ENCODE measurements around the gene KLC1.

Gene KLC1

DNA sequence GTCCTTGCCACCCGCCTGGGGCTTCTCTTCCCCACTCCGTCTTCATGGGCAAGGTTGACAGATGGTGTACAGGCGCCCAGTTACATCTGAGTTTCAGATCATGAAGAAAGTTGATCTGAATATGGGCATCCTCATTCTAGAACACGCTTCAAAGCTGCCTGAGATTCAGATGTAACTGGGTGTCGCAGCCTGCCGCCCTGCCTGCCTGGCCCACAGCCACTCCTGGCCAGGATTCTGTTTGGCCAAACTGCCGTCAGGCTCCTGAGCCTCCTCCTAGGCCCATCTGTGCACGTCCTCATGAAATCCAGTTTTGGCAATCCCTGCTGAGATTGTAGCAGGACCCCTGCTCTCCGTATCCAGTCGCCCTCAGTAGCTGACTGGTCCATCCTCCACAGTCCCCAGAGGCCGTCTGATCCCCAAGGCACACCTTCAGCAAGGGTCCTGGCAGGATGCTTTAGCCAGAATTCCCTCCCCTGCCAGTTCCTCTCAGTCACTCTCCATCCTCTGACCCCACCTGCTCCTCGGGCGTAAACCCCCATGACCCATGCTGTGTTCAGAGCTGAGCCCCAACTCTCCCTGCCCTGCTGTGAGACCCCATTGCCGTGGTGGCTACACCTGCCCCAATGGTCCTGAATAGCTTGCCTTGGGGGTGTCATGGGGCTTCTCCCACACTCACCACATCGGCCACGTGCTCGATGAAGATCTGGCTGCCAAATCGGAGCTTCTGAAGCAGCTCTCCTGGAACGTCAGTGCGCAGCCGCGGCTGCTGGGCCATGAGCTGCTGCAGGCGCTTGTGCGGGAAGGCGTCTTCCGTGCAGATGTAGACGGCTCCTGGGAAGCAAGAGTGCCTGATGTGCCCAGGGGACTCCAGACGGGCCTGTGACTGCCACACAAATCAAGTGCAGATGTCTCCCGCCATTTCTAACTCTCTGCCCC, 73.8 kb downstream of the KLC1 start:
- in situ Hi-C loops (cut with MboI; ENCODE audit: low sequenced_read_pairs): no loop called here

DNA sequence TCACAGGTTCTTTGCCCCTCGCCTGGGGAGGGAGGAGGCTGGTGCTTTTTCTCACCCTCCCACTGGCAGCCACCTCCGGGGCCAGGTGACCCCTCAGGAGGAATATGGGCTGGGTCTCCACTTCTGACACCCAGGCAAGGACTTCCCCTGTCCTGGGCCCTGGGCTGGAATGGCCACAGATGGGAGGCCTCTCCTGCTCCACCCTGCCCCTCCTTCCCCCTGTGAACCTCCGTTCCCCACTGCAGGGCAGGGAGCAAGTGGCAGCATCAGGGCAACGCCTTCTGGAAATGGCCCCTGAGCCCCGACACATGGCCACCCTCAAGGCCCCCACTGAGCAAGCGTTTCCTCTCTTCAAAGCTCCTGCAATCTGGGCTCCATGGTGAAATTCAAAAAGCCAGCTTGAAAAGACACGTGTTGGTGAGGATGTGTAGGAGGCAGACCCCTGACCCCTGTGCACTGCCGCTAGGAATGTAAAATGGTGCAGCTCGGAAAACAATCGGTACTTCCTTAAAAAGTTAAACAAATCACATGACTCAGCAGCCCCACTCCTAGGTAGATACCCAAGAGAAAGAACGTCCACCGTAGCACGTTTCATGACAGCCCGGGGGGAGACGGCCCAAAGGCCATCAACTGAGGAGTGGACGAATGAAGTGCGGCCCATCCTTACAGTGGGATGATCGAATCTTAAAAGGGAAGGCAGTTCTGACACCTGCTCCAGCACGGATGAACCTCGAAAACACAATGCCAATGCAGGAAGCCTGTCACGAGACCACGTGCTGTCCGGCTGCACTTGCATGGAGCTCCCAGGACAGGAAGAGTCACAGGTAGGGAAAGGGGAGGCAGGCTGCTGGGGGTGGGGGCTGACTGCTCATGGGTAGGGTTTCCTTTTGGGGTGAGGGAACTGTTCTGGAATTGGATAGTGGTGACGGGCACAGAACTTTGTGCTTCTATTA, 74.7 kb downstream of the KLC1 start:
- in situ Hi-C loops (cut with MboI; ENCODE audit: low sequenced_read_pairs): no loop called here

DNA sequence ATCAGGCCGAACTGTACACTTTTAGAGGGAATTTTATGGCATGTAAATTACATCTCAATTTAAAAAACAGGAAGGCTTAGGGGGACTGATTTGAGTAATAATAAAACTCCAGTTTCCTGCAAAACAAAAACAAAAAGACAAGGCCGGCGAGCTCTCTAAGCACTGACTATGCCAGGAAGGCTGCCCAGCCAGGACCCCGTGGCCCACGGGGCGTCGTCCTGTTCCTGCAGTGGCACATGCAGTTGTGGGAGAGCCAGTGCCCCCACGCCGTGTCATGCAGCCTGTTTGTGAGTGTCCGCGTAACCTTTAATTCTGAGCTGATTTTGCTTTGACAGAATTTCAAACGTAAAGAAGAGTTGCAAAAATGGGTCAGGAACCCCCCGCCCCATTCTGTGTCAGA, 75.7 kb downstream of the KLC1 start:
- in situ Hi-C loops (cut with MboI; ENCODE audit: low sequenced_read_pairs): no loop called here

DNA sequence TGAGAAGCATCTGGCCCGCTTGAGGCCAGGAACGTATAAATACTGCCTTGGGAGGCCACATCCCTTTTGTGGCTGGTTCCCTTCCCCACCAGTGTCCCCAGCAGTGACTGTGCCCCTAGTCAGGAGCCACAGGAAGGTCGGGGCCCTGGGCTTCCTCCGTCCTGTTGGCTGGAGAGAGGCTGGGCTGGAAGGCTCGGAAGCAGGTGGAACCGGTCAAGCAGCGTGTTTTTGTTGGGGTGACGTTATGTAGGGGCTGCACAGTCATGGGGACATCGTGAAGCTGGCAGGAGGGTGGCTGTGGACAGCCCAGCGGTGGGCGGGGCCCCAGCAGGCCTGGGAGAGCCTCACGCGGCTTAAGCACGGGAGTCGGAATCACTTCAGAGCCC, 76.1 kb downstream of the KLC1 start:
- in situ Hi-C loops (cut with MboI; ENCODE audit: low sequenced_read_pairs): no loop called here

DNA sequence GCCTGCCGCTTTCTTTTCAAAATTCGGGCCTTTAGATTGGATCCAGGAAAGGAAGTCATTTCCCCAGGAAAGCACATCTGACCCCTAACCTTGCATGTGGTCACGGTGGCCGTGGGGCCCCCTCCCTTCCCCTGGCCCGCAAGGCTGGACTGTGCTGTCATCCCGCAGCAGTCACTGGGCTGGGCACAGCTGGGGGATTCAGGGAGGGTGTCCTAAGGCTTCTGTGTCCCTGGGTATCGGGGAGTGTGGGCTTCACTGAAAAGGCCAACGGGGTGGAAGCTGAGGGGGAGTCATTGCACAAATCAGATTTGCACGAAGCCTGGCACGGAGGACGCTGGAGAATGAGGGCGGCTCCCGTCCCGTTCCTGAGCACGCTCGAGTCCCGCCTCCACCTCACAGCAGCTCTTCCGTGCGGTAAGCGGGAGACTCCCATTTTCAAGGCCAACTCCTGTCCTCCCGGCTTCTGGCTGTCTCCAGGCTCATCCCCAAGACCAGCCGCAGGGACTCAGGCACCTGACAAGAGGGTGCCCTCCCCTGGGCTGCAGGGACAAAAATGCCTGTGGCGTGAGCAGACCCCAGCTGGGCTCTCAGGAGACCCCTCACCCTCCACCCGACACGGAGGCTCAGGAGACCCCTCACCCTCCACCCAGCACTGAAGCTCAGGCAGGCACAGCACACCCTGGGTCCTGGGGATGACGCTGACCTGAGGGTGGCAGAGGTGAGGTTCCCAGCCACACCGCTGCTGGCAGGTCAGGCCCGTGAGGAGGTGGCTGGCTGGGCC, 76.7 kb downstream of the KLC1 start:
- in situ Hi-C loops (cut with MboI; ENCODE audit: low sequenced_read_pairs): no loop called here

DNA sequence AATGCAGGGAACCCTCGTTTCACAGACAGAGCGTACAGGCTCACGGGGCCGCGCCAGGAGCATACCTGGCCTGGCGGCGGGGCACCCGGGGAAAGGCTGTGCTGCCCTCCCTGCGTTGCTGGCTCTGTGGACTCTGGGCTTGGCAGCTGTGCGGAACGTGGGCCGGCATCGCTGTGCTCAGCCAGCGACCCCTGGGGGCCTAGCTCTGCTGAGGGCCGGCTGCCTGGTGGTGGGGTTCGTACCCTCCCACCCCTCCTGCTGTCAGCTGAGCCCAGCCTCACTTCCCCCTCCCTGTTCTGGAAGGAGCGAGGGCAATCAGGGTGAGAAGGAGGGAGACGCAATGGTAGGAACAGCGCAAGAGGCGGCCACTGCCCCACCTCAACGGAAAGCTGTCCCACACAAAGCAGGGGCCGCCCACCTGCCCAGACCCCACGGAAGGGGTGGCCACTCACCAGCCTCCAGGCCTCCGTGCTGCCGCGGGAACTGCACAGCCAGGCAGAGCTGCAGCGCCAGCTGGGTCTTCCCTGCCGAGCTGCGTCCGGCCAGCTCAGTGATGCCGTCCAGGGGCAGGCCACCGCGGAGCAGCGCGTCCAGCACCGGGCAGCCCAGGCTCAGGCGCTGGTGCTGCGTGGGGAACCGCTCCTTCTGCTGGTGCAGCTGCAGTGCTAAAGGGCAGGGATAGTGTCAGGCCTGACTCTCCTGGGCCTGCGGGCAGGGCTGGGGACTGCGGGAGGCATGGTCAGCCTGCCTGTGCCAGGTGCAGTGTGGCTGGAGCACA, 77.7 kb downstream of the KLC1 start:
- in situ Hi-C loops (cut with MboI; ENCODE audit: low sequenced_read_pairs): no loop called here

DNA sequence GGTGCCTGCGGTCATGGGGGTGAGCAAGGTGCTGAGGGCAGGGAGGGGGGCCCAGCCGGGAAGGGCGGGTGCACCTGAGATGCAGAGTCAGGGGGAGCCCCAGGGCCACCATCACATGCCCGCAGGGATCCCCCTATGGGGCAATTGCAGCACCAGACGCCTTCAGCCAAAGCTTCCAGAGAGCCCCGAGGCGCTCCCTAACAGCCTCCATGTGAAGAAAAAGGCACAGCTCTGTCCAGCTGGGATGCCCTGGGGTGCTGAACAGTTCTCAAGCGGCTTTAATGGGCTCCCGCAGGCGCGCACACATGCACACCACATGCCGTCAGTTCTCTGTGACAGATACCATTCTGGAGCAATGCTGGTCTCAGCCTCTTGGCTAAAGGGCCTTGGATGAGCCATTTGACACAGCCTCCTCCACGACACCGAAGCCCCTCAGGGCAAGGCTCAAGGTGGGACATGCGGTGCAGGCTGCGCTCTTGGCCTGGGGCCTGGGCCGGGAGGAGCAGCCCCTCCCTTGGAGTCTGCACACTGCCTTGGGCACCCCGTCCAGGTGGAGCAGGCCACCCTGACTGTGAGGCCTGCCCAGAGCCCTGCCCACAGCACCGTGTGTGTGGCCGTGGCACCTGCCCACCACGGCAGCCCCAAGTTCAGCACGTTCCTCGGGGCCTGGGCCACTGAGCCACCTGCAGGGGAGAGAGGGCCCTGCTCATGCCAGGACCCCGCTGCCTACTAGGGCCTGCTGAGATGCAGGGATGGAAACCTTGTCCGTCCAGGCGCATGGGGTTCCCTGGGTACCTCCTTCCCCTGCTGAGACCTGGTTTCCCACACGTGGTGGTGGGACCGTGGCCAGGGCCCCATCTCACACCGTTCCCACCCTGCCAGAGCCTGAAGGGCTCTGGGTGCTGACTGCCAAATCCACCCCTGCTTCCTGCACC, 78.6 kb downstream of the KLC1 start:
- in situ Hi-C loops (cut with MboI; ENCODE audit: low sequenced_read_pairs): no loop called here

DNA sequence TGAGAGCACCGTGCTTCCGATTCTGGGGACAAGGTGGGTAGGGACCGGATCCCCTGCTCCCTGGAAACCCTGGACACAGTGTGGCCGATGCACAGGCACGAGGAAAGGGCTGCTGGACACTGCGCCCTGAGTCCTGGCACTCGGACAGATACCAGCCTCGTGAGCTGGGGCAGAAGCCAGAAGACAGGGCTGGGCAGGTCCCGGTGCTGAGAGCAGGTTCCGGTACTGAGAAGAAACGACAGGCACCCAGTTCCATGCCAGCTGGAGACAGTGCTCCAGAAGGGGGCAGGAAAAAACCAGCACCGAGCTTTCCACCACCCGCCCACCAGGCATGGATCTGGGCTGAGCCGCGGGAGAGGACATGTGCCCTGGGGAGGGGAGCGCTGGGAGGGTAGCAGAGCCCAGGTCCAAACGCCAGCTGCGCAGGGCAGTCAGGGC, 79.8 kb downstream of the KLC1 start:
- in situ Hi-C loops (cut with MboI; ENCODE audit: low sequenced_read_pairs): no loop called here

DNA sequence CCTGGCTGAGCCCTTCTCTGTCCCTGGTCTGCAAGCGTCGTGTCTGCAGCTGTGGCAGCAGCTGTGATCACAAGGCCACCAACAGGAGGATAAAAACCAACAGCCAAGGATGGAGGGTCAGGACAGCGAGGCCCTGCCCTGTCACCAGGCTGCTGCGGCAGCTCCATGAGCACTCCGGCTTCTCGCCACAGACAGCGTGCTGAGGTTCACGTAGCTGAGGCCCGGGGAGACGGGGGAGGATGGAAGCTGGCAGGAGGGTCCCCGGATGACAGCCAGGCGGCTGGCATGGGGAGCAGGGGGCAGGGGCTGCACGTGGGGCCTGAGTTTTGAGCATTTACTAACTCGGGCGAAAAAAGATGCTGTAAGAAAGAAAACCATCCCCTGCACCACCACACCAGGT, 80.8 kb downstream of the KLC1 start:
- in situ Hi-C loops (cut with MboI; ENCODE audit: low sequenced_read_pairs): no loop called here

DNA sequence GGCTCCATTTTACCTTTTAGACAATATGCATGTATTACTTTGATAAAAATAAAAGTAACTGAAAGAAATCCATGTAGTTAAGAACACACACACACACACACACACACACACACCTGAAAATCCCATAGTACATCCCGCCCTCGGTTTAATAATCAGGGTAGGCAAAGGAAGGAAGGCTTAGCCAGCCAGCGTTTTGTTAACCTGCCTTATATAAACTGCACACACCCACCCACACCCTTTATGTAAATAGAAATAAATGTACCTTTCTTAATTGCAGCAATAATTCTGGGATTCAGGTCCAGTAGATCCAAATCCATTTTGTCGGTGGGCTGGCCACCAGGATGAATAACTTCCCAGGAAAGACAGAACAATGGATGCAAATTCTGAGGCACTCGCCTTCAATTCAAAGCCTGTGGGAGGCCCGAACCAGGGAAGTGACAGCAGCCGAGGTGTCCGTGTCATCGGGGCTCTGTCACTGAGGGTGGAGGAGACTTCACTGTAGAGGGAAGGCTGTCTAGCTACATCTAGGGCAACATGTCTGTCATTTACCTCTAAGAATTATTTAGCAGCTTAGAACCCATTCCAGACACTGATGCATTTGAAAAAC, 81.9 kb downstream of the KLC1 start:
- in situ Hi-C loops (cut with MboI; ENCODE audit: low sequenced_read_pairs): no loop called here

DNA sequence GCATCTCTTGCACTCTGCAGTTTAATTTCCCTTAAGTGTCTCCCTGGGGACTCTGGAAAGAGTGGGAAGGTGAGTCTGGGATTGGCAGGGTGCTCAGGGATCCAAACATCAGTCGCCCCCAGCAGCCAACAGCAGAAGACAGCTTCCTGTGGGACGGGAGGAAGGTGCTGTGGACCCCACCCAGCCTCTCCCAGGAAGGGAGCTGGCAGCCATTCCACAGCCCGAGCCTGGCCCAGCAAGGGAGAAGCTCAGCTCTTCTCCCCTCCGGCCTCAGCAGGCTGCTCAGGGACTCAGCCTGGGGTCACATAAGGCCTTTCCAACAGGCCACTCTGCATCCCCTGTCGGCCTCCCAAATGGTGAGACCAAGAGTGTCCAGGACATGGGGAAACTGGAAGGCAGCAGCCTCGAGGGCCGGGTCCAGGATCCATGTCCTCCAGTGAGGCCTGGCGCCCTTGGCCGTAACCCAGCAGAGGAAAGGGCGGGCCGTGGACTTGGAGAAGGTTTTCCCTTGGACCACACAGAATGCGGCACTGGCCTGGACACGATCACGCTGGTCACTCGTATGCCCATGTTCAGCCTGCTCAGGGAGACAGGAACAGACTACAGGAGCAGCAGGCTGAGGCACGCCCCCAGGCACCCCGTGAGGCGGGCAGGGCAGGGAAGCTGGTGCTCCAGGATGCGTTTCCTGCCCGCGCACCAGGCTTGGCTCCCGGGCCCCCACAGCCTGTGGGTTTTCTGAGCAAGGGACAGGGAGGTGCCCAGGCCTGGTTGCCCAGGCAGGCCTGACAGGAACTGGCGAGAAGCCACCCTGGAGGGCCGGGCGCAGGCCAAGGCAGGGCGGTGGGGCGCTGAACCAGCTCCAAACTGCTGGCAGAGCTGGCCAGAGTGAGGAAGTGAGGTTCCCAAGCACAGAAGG, 82.8 kb downstream of the KLC1 start:
- in situ Hi-C loops (cut with MboI; ENCODE audit: low sequenced_read_pairs): no loop called here

DNA sequence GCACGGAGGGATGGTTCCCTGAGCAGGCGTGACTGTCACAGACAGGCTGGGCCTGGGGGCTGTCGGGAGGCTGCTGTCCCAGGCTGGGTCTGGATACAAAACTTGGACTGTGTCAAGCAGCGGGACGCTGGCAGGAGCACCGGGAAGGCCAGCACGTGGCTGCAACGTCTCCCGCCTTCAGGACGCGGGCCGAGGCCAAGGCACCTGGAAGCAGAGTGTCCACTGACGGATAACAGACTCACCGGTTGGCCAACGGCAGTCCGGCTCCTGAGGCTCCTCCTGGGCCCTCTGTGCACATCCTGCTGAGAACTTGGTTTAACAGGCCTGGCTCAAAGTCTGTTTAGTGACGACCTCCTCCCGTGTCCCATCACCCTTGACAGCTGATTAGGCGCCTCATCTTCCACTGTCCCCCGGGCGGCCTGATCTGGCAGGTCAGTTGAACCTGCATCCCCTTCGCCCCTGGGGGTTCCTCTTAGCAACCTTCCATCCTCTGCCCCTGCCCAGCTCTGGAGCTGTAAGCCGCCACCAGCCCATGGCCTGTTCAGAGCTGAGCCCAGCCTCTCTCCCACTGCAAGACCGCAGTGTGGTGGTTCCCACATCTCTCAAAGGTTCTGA, 83.7 kb downstream of the KLC1 start:
- in situ Hi-C loops (cut with MboI; ENCODE audit: low sequenced_read_pairs): no loop called here

DNA sequence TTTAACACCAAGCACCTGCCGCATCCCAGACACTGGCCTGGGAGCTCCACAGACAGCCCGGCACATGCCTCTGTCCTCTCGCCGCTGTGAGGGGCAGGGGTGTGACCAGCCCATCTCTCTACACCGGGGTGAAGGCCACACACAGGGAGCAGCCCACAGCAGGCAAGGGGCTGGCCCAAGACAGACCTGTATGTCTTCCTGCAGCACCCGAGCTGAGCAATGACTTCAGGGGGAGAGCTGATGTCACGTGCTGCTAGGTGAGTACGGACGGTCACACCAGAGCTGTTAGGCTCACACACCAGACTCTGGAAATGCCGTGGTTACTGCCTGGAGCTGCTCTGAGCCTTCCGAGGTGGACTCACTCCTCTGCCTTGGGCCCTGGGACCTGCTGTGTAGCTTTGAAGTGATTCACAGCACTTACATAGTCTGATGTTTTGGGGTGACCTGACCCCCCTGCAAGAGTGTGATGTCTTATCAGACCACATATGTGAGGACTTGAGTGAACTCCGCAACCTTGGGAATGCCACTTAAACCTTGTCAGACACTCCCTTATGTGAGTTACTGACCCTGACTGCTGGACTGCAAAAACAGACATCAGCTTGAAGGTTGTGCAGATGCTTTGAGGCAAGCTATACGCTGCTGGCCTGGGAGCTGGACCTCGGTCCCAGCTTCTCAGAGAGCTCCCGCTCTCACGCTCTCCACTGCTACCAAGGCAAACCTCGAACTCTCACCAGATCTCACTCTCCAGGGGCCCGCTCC, 84.5 kb downstream of the KLC1 start:
- in situ Hi-C loops (cut with MboI; ENCODE audit: low sequenced_read_pairs): no loop called here

DNA sequence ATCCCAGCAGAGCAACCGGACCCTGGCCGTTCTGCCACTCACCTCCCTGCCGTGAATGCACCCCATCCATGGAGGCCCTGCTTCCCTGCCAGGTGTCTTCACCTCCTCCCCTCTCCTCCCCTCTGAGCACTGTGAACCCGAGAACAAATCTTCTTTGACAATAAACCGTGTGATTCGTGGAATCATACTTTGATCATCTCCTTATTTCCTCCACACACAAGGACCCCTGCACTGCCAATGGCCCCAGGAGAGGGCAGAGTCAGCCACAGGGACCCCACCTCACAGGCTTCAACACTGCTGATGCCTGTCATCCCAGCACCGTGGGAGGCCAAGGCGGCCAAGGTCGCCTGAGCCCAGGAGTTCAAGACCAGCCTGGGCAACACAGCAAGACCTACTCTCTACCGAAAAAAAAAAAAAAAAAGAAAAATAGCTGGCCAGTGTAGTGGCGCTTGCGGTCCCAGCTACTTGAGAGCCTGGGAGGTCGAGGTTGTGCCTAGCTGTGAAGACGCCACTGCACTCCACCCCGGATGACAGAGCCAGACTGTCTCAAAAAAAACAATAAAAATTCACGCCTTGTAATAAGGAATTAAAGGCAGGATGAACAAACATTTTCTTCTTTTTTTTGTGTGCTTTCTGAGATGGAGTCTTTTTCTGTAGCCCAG, 85.2 kb downstream of the KLC1 start:
- in situ Hi-C loops (cut with MboI; ENCODE audit: low sequenced_read_pairs): no loop called here

DNA sequence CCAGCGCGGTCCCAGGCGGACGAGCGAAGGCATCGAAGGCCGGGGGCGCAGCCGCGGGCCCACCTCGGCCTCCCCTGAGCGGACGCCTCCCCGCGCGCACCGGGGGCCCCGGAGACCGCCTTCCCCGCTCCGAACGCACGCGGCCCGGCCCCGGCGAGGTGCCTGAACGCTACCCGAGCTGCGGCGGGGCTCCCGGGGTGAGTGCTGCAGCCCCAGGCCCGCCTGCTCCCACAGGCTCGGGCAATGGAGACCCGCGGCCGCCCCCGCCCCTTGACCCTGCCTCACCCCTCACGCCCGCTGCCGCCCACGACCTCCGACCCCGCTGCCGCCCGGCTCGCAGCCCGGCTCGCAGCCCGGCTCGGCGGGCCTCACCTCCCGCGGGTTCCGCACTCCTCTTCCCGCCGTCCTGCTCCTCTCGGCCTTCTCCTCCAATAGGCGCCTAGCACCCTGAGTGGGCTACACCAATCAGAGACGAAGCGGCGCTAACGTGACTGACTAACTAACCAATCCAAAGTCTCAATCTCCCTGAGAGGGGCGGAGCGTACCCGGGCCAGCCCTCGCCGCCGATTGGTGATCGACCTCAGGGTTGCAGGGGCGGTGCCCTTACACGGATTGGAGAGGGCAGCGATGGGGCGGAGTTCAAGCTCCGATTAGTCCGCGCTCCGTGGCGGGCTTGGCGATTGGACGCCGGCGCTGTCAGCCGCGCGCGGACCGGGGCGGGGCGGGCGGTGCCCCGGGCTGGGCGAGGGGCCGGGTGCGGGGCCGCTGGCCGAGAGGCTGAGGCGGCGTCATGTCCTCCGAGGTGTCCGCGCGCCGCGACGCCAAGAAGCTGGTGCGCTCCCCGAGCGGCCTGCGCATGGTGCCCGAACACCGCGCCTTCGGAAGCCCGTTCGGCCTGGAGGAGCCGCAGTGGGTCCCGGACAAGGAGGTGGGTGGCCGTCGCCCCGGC, 86.3 kb downstream of the KLC1 start, which contains the start of the genes XRCC3 and ZFYVE21:
Gene XRCC3, minus strand, starts transcription at position 400 of the 949 bp plus-strand sequence. CDS start 4,364 bp downstream, outside the sequence.
Gene ZFYVE21, plus strand, starts transcription at position 759 of the 949 bp plus-strand sequence. Its CDS starts 32 bp downstream, at position 791.
- in situ Hi-C loops (cut with MboI; ENCODE audit: low sequenced_read_pairs): no loop called here

Measured in hTERT RPE-1 (cell line).